ENCODE data around the gene TGFB3. TPM values are rescaled to one million over a fixed set of nuclear protein-coding genes. Genes with fewer than 3 reads are reported as not detected.

The TGFB3 gene
- total and polyA plus RNA-seq, 10 donors, result 4.0 to 61.0 (median 8.3) TPM

DNA sequence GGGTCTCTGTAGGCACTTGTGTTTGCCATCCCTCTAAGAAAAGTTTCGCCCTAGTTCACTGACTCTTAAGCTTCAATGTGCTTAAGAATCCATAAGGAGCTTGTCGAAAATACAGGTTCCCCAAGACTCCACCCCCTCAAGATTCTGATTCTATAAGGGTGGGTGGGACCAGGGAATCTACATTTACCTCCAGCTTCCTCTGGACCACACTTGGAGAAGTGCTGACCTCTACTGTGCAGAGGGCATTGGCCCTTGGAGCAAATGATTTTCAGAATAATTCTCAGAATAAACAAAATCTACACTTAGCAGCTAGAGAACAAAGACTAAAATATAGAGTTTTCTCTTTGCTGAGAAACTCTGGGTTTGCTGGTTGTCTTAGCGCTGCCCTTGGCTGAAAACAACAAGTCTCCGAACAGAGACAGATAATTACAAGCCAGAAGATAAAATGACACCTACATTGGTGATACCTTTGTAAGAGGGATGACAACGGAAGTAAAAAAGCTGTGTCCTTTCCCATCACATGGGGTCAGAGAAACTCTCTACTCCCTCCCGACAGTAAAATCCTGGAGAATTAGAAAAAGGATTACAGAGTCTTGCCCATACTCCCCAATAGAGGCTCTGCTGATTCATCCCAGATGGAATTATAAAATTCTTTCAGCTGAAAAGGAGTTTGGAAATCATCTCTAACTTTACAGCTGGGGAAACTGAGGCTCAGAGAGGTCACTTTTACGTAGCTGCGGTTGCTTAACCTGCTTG, 4.8 kb downstream of the TGFB3 start:
- WGBS, 5 donors, result 77 to 86% (median 78%) methylated on average over 8 of the region's 8 CpGs

GRCh38 chr14:75972801-75973421, 8.9 kb downstream of the TGFB3 start:
- H3K27ac ChIP-seq, result no peak overlapping the region
- H3K4me3 ChIP-seq, result no peak overlapping the region
- peaks cover 0 to 26% (median 5%) of the 10 kb centered on the region in 6 donors for H3K36me3 ChIP-seq
- WGBS, 5 donors, result 65 to 74% (median 68%) methylated on average over 7 of the region's 7 CpGs
- H3K9me3 ChIP-seq, result no peaks in the 10 kb centered on the region
- H3K4me1 ChIP-seq, result peaks cover 5 to 17% (median 12%) of the 10 kb centered on the region in 6 donors
- no peak for DNase-seq
- TF ChIP-seq CTCF (IDR thresholded peaks at IDR 0.05 in 8 of 11, conservative IDR thresholded peaks at IDR 0.05 in 3 of 11) (no peak), POLR2AphosphoS5 (IDR thresholded peaks at IDR 0.05) (no peak), POLR2A (IDR thresholded peaks at IDR 0.05) (no peak)
- no peaks in the 10 kb centered on the region for H3K27me3 ChIP-seq (replicated peaks in 1 of 7)
- intact Hi-C loops (cut with DNase I; ENCODE audit: low total_unique reads), result no loop called here

More for the DNA sequence above, 4.8 kb downstream of the TGFB3 start:
- intact Hi-C loops (cut with DNase I; ENCODE audit: low total_unique reads), result no loop called here
- H3K36me3 ChIP-seq, result no peaks in the 10 kb centered on the region
- no peaks in the 10 kb centered on the region for H3K9me3 ChIP-seq
- H3K4me3 ChIP-seq, result no peak overlapping the region
- H3K27me3 ChIP-seq (replicated peaks in 1 of 7), result no peaks in the 10 kb centered on the region
- H3K4me1 ChIP-seq, result peaks cover 11 to 58% (median 47%) of the 10 kb centered on the region in 6 donors
- H3K27ac ChIP-seq, result no peak overlapping the region
- no peak for DNase-seq
- TF ChIP-seq POLR2A (IDR thresholded peaks at IDR 0.05), result no peak
- TF ChIP-seq POLR2AphosphoS5 (IDR thresholded peaks at IDR 0.05), result no peak

DNA sequence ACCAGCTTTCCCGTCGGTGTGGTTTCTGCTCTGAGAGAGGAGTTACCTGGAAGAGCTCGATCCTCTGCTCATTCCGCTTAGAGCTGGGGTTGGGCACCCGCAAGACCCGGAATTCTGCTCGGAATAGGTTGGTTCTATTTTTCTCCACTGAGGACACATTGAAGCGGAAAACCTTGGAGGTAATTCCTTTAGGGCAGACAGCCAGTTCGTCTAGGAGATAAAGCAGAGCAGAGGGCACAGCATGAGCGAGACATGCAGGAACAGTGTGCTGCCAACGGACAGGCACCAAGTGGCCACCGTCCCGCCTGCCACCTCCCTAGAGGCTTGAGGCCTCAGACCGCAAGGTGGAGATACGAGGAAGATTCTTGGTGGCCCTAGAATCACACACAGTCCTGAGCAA, 10.3 kb downstream of the TGFB3 start:
- Histone ChIP-seq H3K9me3 (no peaks in the 10 kb centered on the region), H3K4me1 (peaks cover 0 to 3% (median under 1%) of the 10 kb centered on the region in 6 donors), H3K4me3 (no peak overlapping the region), H3K36me3 (peaks cover 0 to 35% (median 7%) of the 10 kb centered on the region in 6 donors), H3K27ac (no peak overlapping the region), H3K27me3 (replicated peaks in 1 of 7) (no peaks in the 10 kb centered on the region)
- no peak for DNase-seq
- 92 to 99% (median 95%) methylated on average over 15 of the region's 15 CpGs for WGBS, 5 donors
- intact Hi-C loops (cut with DNase I; ENCODE audit: low total_unique reads), result no loop called here
- TF ChIP-seq POLR2A (IDR thresholded peaks at IDR 0.05), result no peak
- no peak for TF ChIP-seq POLR2AphosphoS5 (IDR thresholded peaks at IDR 0.05)
- TF ChIP-seq CTCF (IDR thresholded peaks at IDR 0.05 in 8 of 11, conservative IDR thresholded peaks at IDR 0.05 in 3 of 11), result no peak

GRCh38 chr14:75970989-75971388, 10.8 kb downstream of the TGFB3 start:
- Histone ChIP-seq H3K27me3 (replicated peaks in 1 of 7) (no peaks in the 10 kb centered on the region), H3K4me3 (no peak overlapping the region), H3K4me1 (no peaks in the 10 kb centered on the region), H3K9me3 (no peaks in the 10 kb centered on the region), H3K36me3 (peaks cover 0 to 35% (median 9%) of the 10 kb centered on the region in 6 donors), H3K27ac (no peak overlapping the region)
- intact Hi-C loops (cut with DNase I; ENCODE audit: low total_unique reads), result no loop called here
- DNase-seq, result no peak
- WGBS, 5 donors, result 93 to 96% (median 94%) methylated on average over 9 of the region's 9 CpGs
- TF ChIP-seq POLR2A (IDR thresholded peaks at IDR 0.05) (no peak), CTCF (IDR thresholded peaks at IDR 0.05 in 8 of 11, conservative IDR thresholded peaks at IDR 0.05 in 3 of 11) (no peak), POLR2AphosphoS5 (IDR thresholded peaks at IDR 0.05) (no peak)
